CD4-positive, alpha-beta T cell (primary cell): ENCODE measurements around the gene SKIC3. TPM values are rescaled to one million over a fixed set of nuclear protein-coding genes. Genes with fewer than 3 reads are reported as not detected.

ENCODE experiments used
- ATAC-seq: fragments of 200-7000 bp; cut with Tn5 transposase; one replicate; pipeline ENCODE4 v1.10.0; 2022; ENCODE audit warnings: mild to moderate bottlenecking; ENCODE audit not compliant: poor library complexity
- CTCF ChIA-PET: fragments of 350-600 bp; sonication (Branson Sonifier 250); formaldehyde crosslinking; loops from one replicate; lab custom pipeline; 2021; ENCODE audit warnings: antibody characterized with exemption, inconsistent platforms; lab: Charles Lee
- POLR2A ChIA-PET: fragments of 350-600 bp; sonication (Branson Sonifier 250); formaldehyde crosslinking; loops from one replicate; lab custom pipeline; 2021; ENCODE audit warnings: antibody characterized with exemption, inconsistent platforms; lab: Charles Lee
- DNase-seq, 14 experiments: peaks; one replicate each; pipeline ENCODE4 v3.0.0-alpha.2; 2013 to 2020; ENCODE audit warnings: mixed read lengths in 2 of 14
- H3K27ac ChIP-seq, 2 donors: one replicate each; pipeline versions ENCODE4 v1.5.1 to v1.7.0; 2013; ENCODE audit warnings: low read length in 2 of 2, low read depth in 1 of 2, mild to moderate bottlenecking in 1 of 2
- H3K27me3 ChIP-seq, 2 experiments: 1 replicate in 1 of 2; 2 replicates in 1 of 2; pipeline versions ENCODE4 v1.6.1 to v1.7.0; 2013; ENCODE audit warnings: low read length in 2 of 2, control low read depth in 1 of 2, mild to moderate bottlenecking in 1 of 2, moderate library complexity in 1 of 2; ENCODE audit not compliant: insufficient read depth in 2 of 2, control insufficient read depth in 1 of 2
- H3K36me3 ChIP-seq: one replicate; pipeline ENCODE4 v1.6.1; 2013; ENCODE audit warnings: low read length, control low read depth; ENCODE audit not compliant: insufficient read depth
- H3K4me1 ChIP-seq: one replicate; pipeline ENCODE4 v1.6.1; 2013; ENCODE audit warnings: low read length, control low read depth; ENCODE audit not compliant: insufficient read depth
- H3K4me3 ChIP-seq: one replicate; pipeline ENCODE4 v1.5.1; 2013; ENCODE audit warnings: mild to moderate bottlenecking, low read length, moderate library complexity
- H3K9me3 ChIP-seq, 2 experiments: 1 replicate in 1 of 2; 2 replicates in 1 of 2; pipeline versions ENCODE4 v1.6.1 to v1.7.0; 2013; ENCODE audit warnings: low read length in 2 of 2, mild to moderate bottlenecking in 2 of 2, control low read depth in 1 of 2, moderate library complexity in 1 of 2; ENCODE audit not compliant: control insufficient read depth in 1 of 2, insufficient read depth in 1 of 2
- H3K27ac Mint-ChIP-seq: one replicate; pipeline ENCODE4 v1.8.0; 2020; ENCODE audit warnings: mixed read lengths
- H3K27me3 Mint-ChIP-seq: one replicate; pipeline ENCODE4 v1.8.0; 2021; ENCODE audit warnings: mixed read lengths
- H3K36me3 Mint-ChIP-seq: one replicate; pipeline ENCODE4 v1.8.0; 2021; ENCODE audit warnings: low read depth, mixed read lengths
- H3K4me1 Mint-ChIP-seq: one replicate; pipeline ENCODE4 v1.8.0; 2021; ENCODE audit warnings: low read depth, mixed read lengths
- H3K4me3 Mint-ChIP-seq: one replicate; pipeline ENCODE4 v1.8.0; 2020; ENCODE audit warnings: mild to moderate bottlenecking, mixed read lengths
- H3K9me3 Mint-ChIP-seq: one replicate; pipeline ENCODE4 v1.8.0; 2020; ENCODE audit warnings: mixed read lengths
- CTCF ChIP-seq: fragments of 200-600 bp; IDR thresholded peaks from one replicate; pipeline ENCODE4 v1.8.0; 2022; ENCODE audit warnings: antibody characterized with exemption, mild to moderate bottlenecking
- intact Hi-C, 2 experiments: fragments of 100-400 bp; cut with DNase I in 1 of 2; cut with micrococcal nuclease in 1 of 2; formaldehyde crosslinking; loops; one replicate each; pipeline versions ENCODE4 v1.15.1 to v1.9.0; 2023 to 2025; cut with DNase I, micrococcal nuclease
- total RNA-seq, 174 experiments: library from RNA in 2 of 174; stranded (reverse) in 2 of 174; gene quantifications; one replicate each; pipeline ENCODE4 v1.2.3 and lab custom pipeline; 2021 to 2026

SKIC3 gene
- total RNA-seq, 2 experiments from 2014 or later: 63.8 to 65.2 TPM

DNA sequence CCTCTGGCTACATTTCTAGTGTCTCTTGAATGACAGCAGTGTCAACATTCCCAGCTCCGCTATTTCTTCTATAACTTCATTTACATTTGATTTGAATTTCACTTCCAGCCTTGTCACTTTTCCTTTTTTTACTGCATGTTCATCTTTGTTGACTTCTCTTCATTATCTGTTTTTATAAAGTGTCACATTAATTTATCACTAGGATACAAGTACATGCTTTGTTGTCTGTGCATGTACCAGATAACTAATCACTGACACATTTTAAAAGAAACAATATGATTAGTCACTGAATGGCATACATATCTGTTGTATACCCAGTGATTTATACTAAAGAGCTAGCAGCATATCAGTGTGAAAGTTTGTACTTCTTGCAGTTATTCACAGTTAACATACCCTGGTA, 29.2 kb upstream of the SKIC3 start:
- intact Hi-C loops: no loop called here
- DNase-seq (no peak), ATAC-seq (no peak)
- Histone ChIP-seq H3K27ac (no peak overlapping the region), H3K9me3 (no peaks in the 10 kb centered on the region), H3K4me1 (no peaks in the 10 kb centered on the region), H3K27me3 (no peaks in the 10 kb centered on the region), H3K36me3 (no peaks in the 10 kb centered on the region), H3K4me3 (no peak overlapping the region)
- ChIA-PET CTCF (no interaction called here), POLR2A (no interaction called here)
- peaks cover 39% of the 10 kb centered on the region for H3K36me3 Mint-ChIP-seq
- no peak overlapping the region for H3K27ac Mint-ChIP-seq
- no peak overlapping the region for H3K4me3 Mint-ChIP-seq
- TF ChIP-seq CTCF: no peak
- no peaks in the 10 kb centered on the region for H3K9me3 Mint-ChIP-seq
- no peaks in the 10 kb centered on the region for H3K27me3 Mint-ChIP-seq
- H3K4me1 Mint-ChIP-seq: no peaks in the 10 kb centered on the region

- Mint-ChIP-seq H3K9me3 (no peaks in the 10 kb centered on the region), H3K4me1 (no peaks in the 10 kb centered on the region), H3K4me3 (no peak overlapping the region), H3K27ac (no peak overlapping the region), H3K36me3 (peaks cover 37% of the 10 kb centered on the region), H3K27me3 (no peaks in the 10 kb centered on the region)
- Histone ChIP-seq H3K36me3 (no peaks in the 10 kb centered on the region), H3K4me3 (no peak overlapping the region), H3K27me3 (no peaks in the 10 kb centered on the region), H3K9me3 (no peaks in the 10 kb centered on the region), H3K27ac (no peak overlapping the region), H3K4me1 (no peaks in the 10 kb centered on the region)
- ChIA-PET CTCF (no interaction called here), POLR2A (interaction anchor here (1.2 kb wide), 1 partner anchor 27 kb away, joined by 4 read pairs; the partner anchor contains the start of genes ARSK and SKIC3)
- ATAC-seq: no peak
- TF ChIP-seq CTCF: no peak
- DNase-seq: no peak
- intact Hi-C loops: no loop called here
These were observed 26.8 kb upstream of the SKIC3 start for GRCh38 chr5:95581576-95581975.

- no peak for DNase-seq
- H3K27me3 Mint-ChIP-seq: no peaks in the 10 kb centered on the region
- H3K4me3 Mint-ChIP-seq: no peak overlapping the region
- H3K27me3 ChIP-seq: no peaks in the 10 kb centered on the region
- no peaks in the 10 kb centered on the region for H3K9me3 Mint-ChIP-seq
- no peak for ATAC-seq
- H3K9me3 ChIP-seq: peaks cover 0 to 4% of the 10 kb centered on the region in 2 experiments
- peaks cover 32% of the 10 kb centered on the region for H3K36me3 ChIP-seq
- ChIA-PET CTCF (interaction anchor here (0.7 kb wide), 1 partner anchor 197 kb away, joined by 3 read pairs; no protein-coding TSS in a partner anchor), POLR2A (no interaction called here)
- H3K4me1 ChIP-seq: no peaks in the 10 kb centered on the region
- no peak overlapping the region for H3K4me3 ChIP-seq
- no peak overlapping the region for H3K27ac ChIP-seq
- no peak overlapping the region for H3K27ac Mint-ChIP-seq
- peaks cover 81% of the 10 kb centered on the region for H3K36me3 Mint-ChIP-seq
- intact Hi-C loops: no loop called here
- no peaks in the 10 kb centered on the region for H3K4me1 Mint-ChIP-seq
- TF ChIP-seq CTCF: no peak
These were observed 17.2 kb upstream of the SKIC3 start for GRCh38 chr5:95572016-95572415.
